ENCODE results near the gene ZNF512B.

GRCh38 chr20:63970714-63971431 is 1.1 kb upstream of the ZNF512B start:
- no peak for TF ChIP-seq POLR2A (IDR thresholded peaks at IDR 0.05)
- TF ChIP-seq, protein P1, sequence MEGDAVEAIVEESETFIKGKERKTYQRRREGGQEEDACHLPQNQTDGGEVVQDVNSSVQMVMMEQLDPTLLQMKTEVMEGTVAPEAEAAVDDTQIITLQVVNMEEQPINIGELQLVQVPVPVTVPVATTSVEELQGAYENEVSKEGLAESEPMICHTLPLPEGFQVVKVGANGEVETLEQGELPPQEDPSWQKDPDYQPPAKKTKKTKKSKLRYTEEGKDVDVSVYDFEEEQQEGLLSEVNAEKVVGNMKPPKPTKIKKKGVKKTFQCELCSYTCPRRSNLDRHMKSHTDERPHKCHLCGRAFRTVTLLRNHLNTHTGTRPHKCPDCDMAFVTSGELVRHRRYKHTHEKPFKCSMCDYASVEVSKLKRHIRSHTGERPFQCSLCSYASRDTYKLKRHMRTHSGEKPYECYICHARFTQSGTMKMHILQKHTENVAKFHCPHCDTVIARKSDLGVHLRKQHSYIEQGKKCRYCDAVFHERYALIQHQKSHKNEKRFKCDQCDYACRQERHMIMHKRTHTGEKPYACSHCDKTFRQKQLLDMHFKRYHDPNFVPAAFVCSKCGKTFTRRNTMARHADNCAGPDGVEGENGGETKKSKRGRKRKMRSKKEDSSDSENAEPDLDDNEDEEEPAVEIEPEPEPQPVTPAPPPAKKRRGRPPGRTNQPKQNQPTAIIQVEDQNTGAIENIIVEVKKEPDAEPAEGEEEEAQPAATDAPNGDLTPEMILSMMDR (IDR thresholded peaks at IDR 0.05): no peak

All from vagina (tissue), 2 donors.